GM18502 (cell line): ENCODE results near the gene MUC3A.
"Not testable (repeated sequence)": the region's sequence is repeated elsewhere in the genome, so short reads cannot be mapped to it uniquely, and the experiment has no call there.

Experiments used
- ATAC-seq: cut with Tn5 transposase; IDR thresholded peaks from one replicate; pipeline ENCODE4 v1.9.1; 2021; ENCODE audit warnings: mild to moderate bottlenecking; ENCODE audit not compliant: unreplicated experiment, poor library complexity

Gene MUC3A, protein sequence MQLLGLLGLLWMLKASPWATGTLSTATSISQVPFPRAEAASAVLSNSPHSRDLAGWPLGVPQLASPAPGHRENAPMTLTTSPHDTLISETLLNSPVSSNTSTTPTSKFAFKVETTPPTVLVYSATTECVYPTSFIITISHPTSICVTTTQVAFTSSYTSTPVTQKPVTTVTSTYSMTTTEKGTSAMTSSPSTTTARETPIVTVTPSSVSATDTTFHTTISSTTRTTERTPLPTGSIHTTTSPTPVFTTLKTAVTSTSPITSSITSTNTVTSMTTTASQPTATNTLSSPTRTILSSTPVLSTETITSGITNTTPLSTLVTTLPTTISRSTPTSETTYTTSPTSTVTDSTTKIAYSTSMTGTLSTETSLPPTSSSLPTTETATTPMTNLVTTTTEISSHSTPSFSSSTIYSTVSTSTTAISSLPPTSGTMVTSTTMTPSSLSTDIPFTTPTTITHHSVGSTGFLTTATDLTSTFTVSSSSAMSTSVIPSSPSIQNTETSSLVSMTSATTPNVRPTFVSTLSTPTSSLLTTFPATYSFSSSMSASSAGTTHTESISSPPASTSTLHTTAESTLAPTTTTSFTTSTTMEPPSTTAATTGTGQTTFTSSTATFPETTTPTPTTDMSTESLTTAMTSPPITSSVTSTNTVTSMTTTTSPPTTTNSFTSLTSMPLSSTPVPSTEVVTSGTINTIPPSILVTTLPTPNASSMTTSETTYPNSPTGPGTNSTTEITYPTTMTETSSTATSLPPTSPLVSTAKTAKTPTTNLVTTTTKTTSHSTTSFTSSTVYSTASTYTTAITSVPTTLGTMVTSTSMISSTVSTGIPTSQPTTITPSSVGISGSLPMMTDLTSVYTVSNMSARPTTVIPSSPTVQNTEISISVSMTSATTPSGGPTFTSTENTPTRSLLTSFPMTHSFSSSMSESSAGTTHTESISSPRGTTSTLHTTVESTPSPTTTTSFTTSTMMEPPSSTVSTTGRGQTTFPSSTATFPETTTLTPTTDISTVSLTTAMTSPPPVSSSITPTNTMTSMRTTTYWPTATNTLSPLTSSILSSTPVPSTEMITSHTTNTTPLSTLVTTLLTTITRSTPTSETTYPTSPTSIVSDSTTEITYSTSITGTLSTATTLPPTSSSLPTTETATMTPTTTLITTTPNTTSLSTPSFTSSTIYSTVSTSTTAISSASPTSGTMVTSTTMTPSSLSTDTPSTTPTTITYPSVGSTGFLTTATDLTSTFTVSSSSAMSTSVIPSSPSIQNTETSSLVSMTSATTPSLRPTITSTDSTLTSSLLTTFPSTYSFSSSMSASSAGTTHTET (N-terminal part only)

DNA sequence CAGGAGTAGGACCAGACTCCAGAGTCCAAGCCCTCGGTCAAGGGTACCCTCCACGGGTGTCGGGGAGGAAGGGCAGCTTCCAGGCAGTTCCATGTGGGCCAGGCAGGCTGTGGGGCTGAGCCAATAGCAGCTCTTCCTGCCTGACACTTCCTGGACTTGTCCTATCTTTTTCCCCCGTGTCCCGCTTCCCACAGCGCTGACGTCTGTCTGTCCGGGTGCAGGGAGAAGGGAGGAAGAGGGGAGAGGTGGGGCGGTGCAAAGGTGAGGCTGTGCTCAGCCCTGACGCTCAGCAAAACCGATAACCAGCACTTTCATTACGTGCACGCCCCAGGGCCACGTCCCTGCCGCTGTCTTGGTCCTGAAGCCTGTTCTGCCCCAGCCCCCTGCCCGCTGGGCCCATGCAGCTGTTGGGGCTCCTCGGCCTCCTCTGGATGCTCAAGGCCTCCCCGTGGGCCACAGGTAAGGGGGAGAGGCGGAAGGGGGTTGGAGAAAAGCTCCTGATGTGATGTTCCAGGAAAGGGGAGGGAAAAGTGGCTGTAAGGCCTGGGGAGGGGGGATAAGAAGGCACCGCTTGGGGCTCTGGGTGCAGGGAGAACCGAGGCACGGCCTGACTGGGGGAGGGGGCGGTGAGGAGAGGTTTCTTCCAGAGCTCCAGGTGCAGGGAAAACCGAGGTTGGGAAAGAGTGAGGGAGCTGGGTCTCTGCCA lies at the start of gene MUC3A:
Gene MUC3A (plus strand): TSS at position 308 of the 706 bp plus-strand sequence. CDS start 91 bp downstream, at position 399.
- no peak for ATAC-seq

- ATAC-seq: no peak
Observed at GRCh38 chr7:100900978-100901377, 48.4 kb upstream of the MUC3A start.

DNA sequence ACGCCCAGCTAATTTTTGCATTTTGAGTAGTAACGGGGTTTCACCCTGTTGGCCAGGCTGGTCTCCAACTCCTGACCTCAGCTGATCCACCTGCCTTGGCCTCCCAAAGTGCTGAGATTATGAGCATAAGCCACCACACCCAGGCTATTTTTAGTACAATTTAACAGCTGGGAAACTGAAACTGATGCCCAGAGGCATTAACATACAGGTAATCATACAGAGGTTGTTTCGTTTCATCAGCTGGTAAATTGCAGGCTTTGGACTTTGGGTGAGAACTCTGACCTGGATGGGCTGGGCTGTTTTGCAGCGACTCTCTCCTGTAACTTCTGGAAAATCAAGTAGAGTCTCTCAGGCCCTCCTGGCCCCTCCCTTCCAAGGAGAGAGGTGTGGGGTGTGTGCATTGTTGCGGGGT lies 47.4 kb upstream of the MUC3A start:
- ATAC-seq: no peak

DNA sequence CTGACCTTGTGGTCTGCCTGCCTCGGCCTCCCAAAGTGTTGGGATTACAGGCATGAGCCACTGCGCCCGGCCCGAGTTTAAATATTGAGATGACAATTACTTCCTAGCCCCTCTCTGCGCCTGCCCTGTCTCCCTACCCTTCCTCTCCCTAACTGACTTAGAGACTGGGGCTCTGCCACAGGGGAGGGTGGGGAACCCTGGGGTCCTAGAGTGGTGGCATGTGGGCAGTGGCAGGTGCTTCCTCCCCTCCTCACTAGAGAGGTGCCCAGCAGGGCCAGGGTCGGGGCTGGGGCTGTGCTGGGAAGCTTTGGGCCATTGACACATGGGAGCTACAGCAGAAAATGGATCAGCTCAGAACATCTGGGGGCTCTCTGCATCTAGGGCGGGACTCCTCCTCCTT lies 46.7 kb upstream of the MUC3A start:
- ATAC-seq: no peak

GRCh38 chr7:100908512-100908911 lies 40.8 kb upstream of the MUC3A start:
- no peak for ATAC-seq

DNA sequence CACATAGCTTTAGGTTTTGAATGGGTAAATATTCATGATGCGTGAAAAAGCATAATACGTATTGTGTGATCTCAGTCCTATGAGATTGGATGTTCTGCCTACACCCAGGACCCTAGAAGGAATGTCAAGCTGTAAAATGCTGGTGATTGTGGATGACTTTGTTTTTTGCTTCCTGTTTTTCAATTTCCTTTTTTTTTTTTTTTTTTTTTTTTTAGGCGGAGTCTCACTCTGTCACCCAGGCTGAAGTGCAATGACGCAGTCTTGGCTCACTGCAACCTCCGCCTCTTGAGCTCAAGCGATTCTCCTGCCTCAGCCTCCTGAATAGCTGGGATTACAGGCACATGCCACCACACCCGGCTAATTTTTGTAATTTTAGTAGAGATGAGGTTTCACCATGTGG lies 38.9 kb upstream of the MUC3A start:
- not testable (repeated sequence) for ATAC-seq

GRCh38 chr7:100911484-100911883 lies 37.9 kb upstream of the MUC3A start:
- ATAC-seq: no peak

- ATAC-seq: no peak
Observed at GRCh38 chr7:100914208-100914878, 35.0 kb upstream of the MUC3A start.

DNA sequence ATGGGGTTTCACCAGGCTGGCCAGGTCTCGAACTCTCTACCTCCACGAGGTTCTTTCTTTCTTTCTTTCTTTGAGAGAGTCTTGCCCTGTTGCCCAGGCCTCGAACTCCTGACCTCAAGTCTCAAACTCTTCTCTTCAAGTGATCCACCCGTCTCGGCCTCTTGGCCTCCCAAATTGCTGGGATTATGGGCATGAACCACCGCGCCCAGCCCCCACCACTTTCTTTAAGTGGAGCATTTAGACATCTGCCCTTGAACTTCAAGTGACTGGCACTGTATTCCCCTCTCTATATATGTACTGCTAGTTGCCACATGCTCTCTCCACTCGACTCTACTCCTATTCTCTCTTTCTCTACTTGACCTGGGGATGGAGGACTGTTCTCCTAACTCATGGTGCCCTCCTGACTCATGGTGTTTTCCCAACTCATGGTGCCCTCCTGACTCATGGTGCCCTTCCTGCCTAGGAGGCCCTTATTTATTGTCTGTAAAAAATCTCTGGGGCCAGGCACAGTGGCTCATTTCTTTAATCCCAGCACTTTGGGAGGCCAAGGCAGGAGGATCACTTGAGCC lies 34.4 kb upstream of the MUC3A start:
- ATAC-seq: no peak

GRCh38 chr7:100919335-100919734 lies 30.0 kb upstream of the MUC3A start:
- not testable (repeated sequence) for ATAC-seq

DNA sequence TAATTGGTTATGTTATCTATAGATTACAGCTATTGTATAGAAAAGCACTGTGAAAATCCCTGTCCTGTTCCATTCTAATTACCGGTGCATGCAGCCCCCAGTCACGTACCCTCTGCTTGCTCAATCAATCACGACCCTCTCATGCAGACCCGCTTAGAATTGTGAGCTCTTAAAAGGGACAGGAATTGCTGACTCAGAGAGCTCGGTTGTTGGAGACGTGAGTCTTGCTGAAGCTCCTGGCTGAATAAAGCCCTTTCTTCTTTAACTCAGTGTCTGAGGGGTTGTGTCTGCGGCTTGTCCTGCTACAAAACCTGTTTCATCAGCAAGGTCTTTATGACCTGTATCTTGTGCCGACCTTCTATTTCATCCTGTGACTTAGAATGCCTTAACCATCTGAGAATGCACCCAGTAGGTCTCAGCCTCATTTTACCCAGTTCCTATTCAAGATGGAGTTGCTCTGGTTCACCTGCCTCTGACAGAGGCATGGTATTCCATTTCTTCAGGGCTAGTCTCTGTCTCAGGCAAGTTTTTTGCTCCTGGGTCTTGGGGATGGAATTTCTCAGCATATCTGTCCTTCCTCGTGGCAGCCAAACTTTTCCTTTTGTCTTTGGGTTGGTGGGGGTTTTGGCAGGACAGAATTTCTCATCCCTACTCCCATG lies 29.4 kb upstream of the MUC3A start:
- ATAC-seq: not testable (repeated sequence)

DNA sequence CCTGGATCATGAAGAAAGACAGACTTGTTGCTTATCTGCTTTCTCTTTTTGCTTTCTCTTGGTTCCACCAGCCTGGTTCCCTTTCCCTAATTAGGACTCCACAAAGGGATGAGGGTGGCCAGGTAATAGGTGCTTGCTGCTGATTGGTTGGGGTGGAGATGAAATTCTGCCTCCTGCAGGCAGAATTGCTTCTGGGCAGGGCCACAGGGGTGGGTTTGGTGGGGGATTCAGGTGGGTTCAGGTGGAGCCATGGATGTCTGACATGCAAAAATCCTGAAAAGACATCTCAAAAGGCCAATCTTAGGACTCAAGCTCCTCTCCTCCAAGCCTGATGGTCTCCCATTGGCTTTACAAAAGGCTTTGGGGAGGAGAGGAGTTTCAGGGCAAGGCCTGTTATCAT lies 28.3 kb upstream of the MUC3A start:
- ATAC-seq: no peak

- ATAC-seq: not testable (repeated sequence)
Observed at GRCh38 chr7:100923616-100924015, 25.7 kb upstream of the MUC3A start.

DNA sequence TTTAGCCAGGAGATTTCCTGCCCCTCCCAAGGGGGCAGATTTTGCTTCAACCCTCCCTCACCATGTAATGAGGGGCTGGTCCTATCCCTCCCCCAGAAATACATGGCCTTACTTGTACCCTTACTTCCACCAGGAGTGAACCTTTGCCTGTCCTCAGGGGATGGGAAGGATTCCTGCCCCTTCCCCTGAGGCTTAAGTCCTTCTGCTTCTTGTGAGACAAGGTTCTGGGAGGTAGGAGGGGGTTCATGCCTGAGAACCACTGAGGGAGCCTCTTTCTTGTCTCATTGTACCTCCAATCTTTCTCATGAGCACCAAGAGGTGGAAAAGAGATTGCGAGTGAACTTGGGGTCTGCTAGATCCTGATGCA lies 19.5 kb upstream of the MUC3A start:
- no peak for ATAC-seq

GRCh38 chr7:100933734-100934133 lies 15.6 kb upstream of the MUC3A start:
- no peak for ATAC-seq

GRCh38 chr7:100935381-100935780 lies 14.0 kb upstream of the MUC3A start:
- not testable (repeated sequence) for ATAC-seq

DNA sequence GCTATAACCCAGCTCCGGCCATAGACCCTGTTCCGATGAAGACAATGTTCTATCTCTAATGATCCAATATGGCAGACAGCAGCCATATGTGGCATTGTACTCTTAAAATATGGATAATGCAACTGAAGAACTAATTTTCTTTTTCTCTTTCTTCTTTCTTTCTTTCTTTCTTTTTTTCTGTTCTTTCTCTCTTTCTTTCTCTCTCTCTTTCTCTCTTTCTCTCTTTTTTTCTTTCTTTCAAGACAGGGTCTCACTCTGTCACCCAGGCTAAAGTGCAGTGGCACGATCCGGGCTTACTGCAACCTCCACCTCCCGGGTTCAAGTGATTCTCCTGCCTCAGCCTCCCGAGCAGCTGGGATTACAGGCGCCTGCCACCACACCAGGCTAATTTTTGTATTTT lies 13.2 kb upstream of the MUC3A start:
- not testable (repeated sequence) for ATAC-seq

DNA sequence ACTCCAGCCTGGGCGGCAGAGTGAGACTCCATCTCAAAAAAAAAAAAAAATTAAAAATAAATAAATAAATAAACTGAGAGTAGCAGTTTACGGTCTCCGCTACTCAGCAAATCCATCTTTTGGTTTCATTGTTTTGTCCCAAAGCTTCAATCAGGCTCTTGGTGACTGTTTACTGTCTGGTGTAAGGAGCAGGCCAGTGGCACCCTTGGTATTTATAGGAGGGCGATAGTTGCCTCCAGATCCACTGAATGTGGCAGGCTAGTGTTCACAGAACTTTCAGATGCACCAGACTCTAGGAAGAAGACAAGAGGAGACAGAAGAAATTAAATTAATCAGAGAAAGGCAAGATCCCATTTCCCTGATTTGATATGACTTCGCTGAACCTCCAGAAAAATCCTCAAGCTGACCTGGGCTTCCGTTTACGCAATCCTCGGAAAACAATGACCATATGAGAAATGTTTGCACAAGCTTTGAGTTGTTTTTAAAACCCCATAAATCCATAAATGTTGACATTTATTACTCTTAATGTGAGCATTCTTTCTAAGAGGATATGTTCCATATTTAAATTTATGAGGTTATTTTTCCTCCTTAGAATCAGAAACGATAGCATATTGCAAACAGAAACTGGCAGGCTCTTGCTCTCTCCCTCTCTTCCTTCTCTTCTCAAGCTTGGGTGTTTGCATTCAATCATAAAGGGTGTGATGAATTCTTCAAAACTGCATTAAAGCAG lies 7.1 kb upstream of the MUC3A start:
- ATAC-seq: no peak
